Measurements from ENCODE around the gene TGM5. TPM values are rescaled to one million over a fixed set of nuclear protein-coding genes. Genes with fewer than 3 reads are reported as not detected.

The TGM5 gene
- total RNA-seq, 1 donor: not detected

DNA sequence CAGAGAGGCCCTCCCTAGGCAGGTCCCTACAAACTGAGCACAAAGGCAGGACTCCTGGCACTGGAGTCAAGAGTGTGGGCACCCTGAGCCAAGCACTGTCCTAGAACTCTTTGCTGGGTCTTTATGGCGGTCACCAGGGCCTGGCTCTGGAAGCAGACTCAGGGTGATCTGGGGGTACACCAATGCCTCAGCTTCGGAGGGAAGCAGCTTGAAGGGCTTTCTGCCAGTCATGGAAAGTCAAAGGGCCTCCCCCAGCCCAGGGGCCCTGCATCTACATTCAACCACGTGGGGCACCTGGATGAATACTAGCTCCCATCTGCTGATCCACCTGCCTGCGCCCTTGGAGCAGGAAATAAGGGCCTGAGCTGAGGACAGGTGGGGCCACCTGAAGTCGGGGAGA, 53.3 kb downstream of the TGM5 start:
- H3K79me2 ChIP-seq (ENCODE audit: insufficient read depth, low read length): no peaks in the 10 kb centered on the region
- DNase-seq (ENCODE audit: insufficient read length, low spot score, missing footprints): no peak
- no peak overlapping the region for H3K27ac ChIP-seq (ENCODE audit: low read depth, low read length)
- H3K36me3 ChIP-seq (ENCODE audit: insufficient read depth, low read length): no peaks in the 10 kb centered on the region
- no peaks in the 10 kb centered on the region for H4K20me1 ChIP-seq (ENCODE audit: insufficient read depth, low read length)
- H3K27me3 ChIP-seq (ENCODE audit: insufficient read depth, low read length): peaks cover 38% of the 10 kb centered on the region
- H3K4me1 ChIP-seq (ENCODE audit: insufficient read depth, low read length): no peaks in the 10 kb centered on the region
- no peaks in the 10 kb centered on the region for H3K9me3 ChIP-seq (ENCODE audit: low read depth, low read length)
- H2AFZ ChIP-seq (ENCODE audit: low read length): no peak overlapping the region
- no peak overlapping the region for H3K4me3 ChIP-seq (ENCODE audit: insufficient read depth, low read length)
- no peak overlapping the region for H3K4me2 ChIP-seq (ENCODE audit: insufficient read depth, low read length)
- TF ChIP-seq CTCF (IDR thresholded peaks at IDR 0.05; ENCODE audit: extremely low read depth, low read depth, low read length): no peak

DNA sequence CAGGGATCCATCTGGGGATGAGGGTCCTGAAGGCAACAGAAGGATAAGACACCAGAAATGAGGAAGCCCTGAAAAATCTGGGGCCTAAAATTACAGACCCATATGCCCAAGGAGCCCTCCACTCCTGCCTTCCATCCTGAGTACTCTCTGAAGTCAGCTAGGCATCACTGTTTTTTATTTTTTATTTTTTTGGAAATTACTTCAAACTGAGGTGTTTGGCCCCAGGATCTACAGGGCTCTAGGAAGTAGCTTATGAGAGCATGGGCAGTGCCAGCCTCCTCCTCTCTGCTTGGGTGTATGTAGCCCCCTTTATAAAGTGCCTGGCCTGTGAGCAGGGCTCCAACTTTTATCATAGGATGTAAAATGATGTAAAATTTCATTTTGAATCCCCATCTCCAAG, 53.8 kb downstream of the TGM5 start:
- peak; percentile 63 for DNase-seq (ENCODE audit: insufficient read length, low spot score, missing footprints)
- Histone ChIP-seq H3K79me2 (ENCODE audit: insufficient read depth, low read length) (no peaks in the 10 kb centered on the region), H3K4me1 (ENCODE audit: insufficient read depth, low read length) (no peaks in the 10 kb centered on the region), H3K4me3 (ENCODE audit: insufficient read depth, low read length) (no peak overlapping the region), H3K36me3 (ENCODE audit: insufficient read depth, low read length) (no peaks in the 10 kb centered on the region), H2AFZ (ENCODE audit: low read length) (no peak overlapping the region), H3K27me3 (ENCODE audit: insufficient read depth, low read length) (peaks cover 33% of the 10 kb centered on the region), H4K20me1 (ENCODE audit: insufficient read depth, low read length) (no peaks in the 10 kb centered on the region), H3K27ac (ENCODE audit: low read depth, low read length) (no peak overlapping the region), H3K9me3 (ENCODE audit: low read depth, low read length) (no peaks in the 10 kb centered on the region), H3K4me2 (ENCODE audit: insufficient read depth, low read length) (no peak overlapping the region)
- TF ChIP-seq CTCF (IDR thresholded peaks at IDR 0.05; ENCODE audit: extremely low read depth, low read depth, low read length): no peak

DNA sequence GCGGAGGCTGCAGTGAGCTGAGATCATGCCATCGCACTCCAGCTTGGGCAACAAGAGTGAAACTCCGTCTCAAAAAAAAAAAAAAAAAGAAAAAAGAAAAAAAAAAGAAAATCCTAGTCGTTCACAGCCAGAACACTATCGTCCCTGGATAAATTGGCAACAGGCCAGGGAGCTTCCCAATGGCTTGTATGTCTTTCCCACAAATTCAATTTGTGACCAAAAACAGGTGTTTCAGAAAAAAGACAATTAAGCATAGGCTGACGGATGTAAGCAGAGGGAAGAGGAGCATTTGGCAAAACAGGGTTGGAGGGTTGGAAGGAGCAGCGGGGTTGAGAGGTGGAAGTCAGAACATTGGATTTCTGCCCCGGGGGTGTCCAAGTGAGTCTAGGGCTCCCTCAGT, 54.4 kb downstream of the TGM5 start:
- TF ChIP-seq CTCF (IDR thresholded peaks at IDR 0.05; ENCODE audit: extremely low read depth, low read depth, low read length): no peak
- Histone ChIP-seq H3K4me2 (ENCODE audit: insufficient read depth, low read length) (no peak overlapping the region), H3K79me2 (ENCODE audit: insufficient read depth, low read length) (no peaks in the 10 kb centered on the region), H3K27me3 (ENCODE audit: insufficient read depth, low read length) (peaks cover 33% of the 10 kb centered on the region), H3K27ac (ENCODE audit: low read depth, low read length) (no peak overlapping the region), H4K20me1 (ENCODE audit: insufficient read depth, low read length) (no peaks in the 10 kb centered on the region), H3K4me1 (ENCODE audit: insufficient read depth, low read length) (no peaks in the 10 kb centered on the region), H3K36me3 (ENCODE audit: insufficient read depth, low read length) (no peaks in the 10 kb centered on the region), H2AFZ (ENCODE audit: low read length) (no peak overlapping the region), H3K9me3 (ENCODE audit: low read depth, low read length) (no peaks in the 10 kb centered on the region), H3K4me3 (ENCODE audit: insufficient read depth, low read length) (no peak overlapping the region)
- DNase-seq (ENCODE audit: insufficient read length, low spot score, missing footprints): no peak

GRCh38 chr15:43211224-43211735, 55.4 kb downstream of the TGM5 start:
- Histone ChIP-seq H3K4me2 (ENCODE audit: insufficient read depth, low read length) (no peak overlapping the region), H3K79me2 (ENCODE audit: insufficient read depth, low read length) (no peaks in the 10 kb centered on the region), H3K9me3 (ENCODE audit: low read depth, low read length) (no peaks in the 10 kb centered on the region), H3K27me3 (ENCODE audit: insufficient read depth, low read length) (peaks cover 35% of the 10 kb centered on the region), H3K4me3 (ENCODE audit: insufficient read depth, low read length) (no peak overlapping the region), H3K4me1 (ENCODE audit: insufficient read depth, low read length) (no peaks in the 10 kb centered on the region), H4K20me1 (ENCODE audit: insufficient read depth, low read length) (no peaks in the 10 kb centered on the region), H2AFZ (ENCODE audit: low read length) (no peak overlapping the region), H3K27ac (ENCODE audit: low read depth, low read length) (no peak overlapping the region), H3K36me3 (ENCODE audit: insufficient read depth, low read length) (no peaks in the 10 kb centered on the region)
- no peak for DNase-seq (ENCODE audit: insufficient read length, low spot score, missing footprints)
- TF ChIP-seq CTCF (IDR thresholded peaks at IDR 0.05; ENCODE audit: extremely low read depth, low read depth, low read length): no peak
